ENCODE data around the gene RHOA. TPM values are rescaled to one million over a fixed set of nuclear protein-coding genes. Genes with fewer than 3 reads are reported as not detected.

Gene RHOA
- total RNA-seq, 1 donor from 2014 or later, result 300 TPM

DNA sequence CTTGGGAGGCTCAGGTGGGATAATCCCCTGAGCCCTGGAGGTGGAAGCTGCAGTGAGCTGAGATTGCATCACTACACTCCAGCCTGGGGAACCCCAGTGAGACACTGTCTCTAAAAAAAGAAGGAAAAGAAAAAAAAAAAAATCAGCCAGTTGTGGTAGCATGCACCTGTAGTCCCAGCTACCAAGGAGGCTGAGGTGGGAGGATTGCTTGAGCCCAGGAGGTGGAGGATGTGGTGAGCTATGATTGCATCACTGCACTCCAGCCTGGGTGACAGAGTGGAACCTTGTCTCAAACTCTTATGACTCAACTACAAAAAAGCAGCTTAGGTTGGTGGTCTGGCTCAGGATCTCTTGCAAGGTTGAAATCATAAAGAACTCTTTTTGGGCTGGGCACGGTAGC lies 34.3 kb downstream of the RHOA start:
- no peak overlapping the region for H3K27ac Mint-ChIP-seq
- H3K27me3 Mint-ChIP-seq, result no peaks in the 10 kb centered on the region
- no peak overlapping the region for H3K4me3 Mint-ChIP-seq
- DNase-seq (ENCODE audit: extremely low spot score, unreplicated experiment), result no peak
- no peaks in the 10 kb centered on the region for H3K4me1 Mint-ChIP-seq (ENCODE audit: unreplicated experiment)
- H3K9me3 Mint-ChIP-seq, result no peaks in the 10 kb centered on the region
- H3K36me3 Mint-ChIP-seq, result peaks cover 15% of the 10 kb centered on the region
- TF ChIP-seq, protein P1, sequence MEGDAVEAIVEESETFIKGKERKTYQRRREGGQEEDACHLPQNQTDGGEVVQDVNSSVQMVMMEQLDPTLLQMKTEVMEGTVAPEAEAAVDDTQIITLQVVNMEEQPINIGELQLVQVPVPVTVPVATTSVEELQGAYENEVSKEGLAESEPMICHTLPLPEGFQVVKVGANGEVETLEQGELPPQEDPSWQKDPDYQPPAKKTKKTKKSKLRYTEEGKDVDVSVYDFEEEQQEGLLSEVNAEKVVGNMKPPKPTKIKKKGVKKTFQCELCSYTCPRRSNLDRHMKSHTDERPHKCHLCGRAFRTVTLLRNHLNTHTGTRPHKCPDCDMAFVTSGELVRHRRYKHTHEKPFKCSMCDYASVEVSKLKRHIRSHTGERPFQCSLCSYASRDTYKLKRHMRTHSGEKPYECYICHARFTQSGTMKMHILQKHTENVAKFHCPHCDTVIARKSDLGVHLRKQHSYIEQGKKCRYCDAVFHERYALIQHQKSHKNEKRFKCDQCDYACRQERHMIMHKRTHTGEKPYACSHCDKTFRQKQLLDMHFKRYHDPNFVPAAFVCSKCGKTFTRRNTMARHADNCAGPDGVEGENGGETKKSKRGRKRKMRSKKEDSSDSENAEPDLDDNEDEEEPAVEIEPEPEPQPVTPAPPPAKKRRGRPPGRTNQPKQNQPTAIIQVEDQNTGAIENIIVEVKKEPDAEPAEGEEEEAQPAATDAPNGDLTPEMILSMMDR (conservative IDR thresholded peaks at IDR 0.05), result no peak

DNA sequence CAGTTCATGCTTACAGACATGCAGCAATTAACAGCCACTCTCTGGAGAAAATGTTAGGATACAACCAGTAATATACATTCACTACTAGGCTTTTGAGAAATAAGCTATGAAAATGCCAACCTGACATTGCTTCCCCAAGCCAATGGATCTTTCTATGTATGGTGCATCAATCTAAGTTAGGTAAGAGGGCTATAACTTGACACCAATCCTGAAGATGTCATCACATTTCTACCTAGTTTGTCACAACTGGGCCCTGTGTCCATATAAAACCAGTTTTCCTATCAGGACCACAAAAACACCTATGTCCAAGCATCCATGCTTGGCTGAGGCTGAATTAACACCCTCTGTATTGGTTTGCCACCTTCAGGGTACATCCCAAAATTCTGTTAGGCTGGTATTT lies 39.8 kb downstream of the RHOA start:
- no peaks in the 10 kb centered on the region for H3K9me3 Mint-ChIP-seq
- H3K36me3 Mint-ChIP-seq, result peaks cover 31% of the 10 kb centered on the region
- TF ChIP-seq, protein P1 (conservative IDR thresholded peaks at IDR 0.05), result no peak
- DNase-seq (ENCODE audit: extremely low spot score, unreplicated experiment), result no peak
- no peak overlapping the region for H3K4me3 Mint-ChIP-seq
- no peaks in the 10 kb centered on the region for H3K27me3 Mint-ChIP-seq
- H3K4me1 Mint-ChIP-seq (ENCODE audit: unreplicated experiment), result no peaks in the 10 kb centered on the region
- no peak overlapping the region for H3K27ac Mint-ChIP-seq

GRCh38 chr3:49370585-49371290 lies 41.0 kb downstream of the RHOA start:
- Mint-ChIP-seq H3K36me3 (peaks cover 36% of the 10 kb centered on the region), H3K4me1 (ENCODE audit: unreplicated experiment) (no peaks in the 10 kb centered on the region), H3K9me3 (no peaks in the 10 kb centered on the region), H3K27me3 (no peaks in the 10 kb centered on the region), H3K4me3 (no peak overlapping the region), H3K27ac (no peak overlapping the region)
- no peak for DNase-seq (ENCODE audit: extremely low spot score, unreplicated experiment)
- TF ChIP-seq, protein P1 (conservative IDR thresholded peaks at IDR 0.05), result no peak

DNA sequence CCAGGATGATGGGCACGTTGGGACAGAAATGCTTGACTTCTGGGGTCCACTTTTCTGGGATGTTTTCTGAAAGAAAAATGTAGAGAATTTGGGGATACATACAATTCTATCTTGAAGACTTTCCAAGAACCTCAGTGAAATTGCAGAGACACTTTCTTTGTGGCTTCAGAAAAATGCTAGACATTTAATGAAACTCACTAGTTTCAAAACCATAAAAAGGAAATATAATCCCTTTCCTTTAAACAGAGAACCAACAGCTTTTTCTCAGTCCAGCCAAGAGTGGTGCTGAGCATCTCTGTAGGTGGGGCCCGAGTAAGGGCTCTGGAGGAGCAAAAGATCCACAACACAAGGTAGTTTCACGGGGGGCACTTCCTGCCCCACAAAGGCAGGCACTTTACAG lies 49.2 kb downstream of the RHOA start:
- TF ChIP-seq, protein P1 (conservative IDR thresholded peaks at IDR 0.05), result no peak
- Mint-ChIP-seq H3K4me3 (no peak overlapping the region), H3K9me3 (no peaks in the 10 kb centered on the region), H3K36me3 (peaks cover 23% of the 10 kb centered on the region), H3K27ac (peak overlapping the region; percentile 48), H3K4me1 (ENCODE audit: unreplicated experiment) (peaks cover 14% of the 10 kb centered on the region), H3K27me3 (no peaks in the 10 kb centered on the region)
- DNase-seq (ENCODE audit: extremely low spot score, unreplicated experiment), result no peak

GRCh38 chr3:49359623-49360022 lies 52.2 kb downstream of the RHOA start:
- TF ChIP-seq, protein P1 (conservative IDR thresholded peaks at IDR 0.05), result no peak
- no peaks in the 10 kb centered on the region for H3K27me3 Mint-ChIP-seq
- H3K4me1 Mint-ChIP-seq (ENCODE audit: unreplicated experiment), result peaks cover 22% of the 10 kb centered on the region
- peak overlapping the region; percentile 90 for H3K4me3 Mint-ChIP-seq
- H3K36me3 Mint-ChIP-seq, result peaks cover 25% of the 10 kb centered on the region
- H3K27ac Mint-ChIP-seq, result peak overlapping the region; percentile 74
- no peak for DNase-seq (ENCODE audit: extremely low spot score, unreplicated experiment)
- no peaks in the 10 kb centered on the region for H3K9me3 Mint-ChIP-seq
